Small intestine (tissue), 7 donors: ENCODE measurements around the gene WSCD2. TPM values are rescaled to one million over a fixed set of nuclear protein-coding genes. Genes with fewer than 3 reads are reported as not detected.

ENCODE experiments used
- DNase-seq, 2 donors: peaks; one replicate each; pipeline versions ENCODE4 v3.0.0 to v3.0.0-alpha.2; 2013
- FAIRE-seq: peaks from 2 replicates; lab custom pipeline; 2012; peaks lifted over from hg19 to GRCh38; lab: Jason Lieb, UNC
- H3K27ac ChIP-seq, 3 donors: one replicate each; pipeline ENCODE4 v1.5.1; 2013; ENCODE audit warnings: low read length in 2 of 3, mild to moderate bottlenecking in 2 of 3, control low read depth in 1 of 3, inconsistent platforms in 1 of 3, low read depth in 1 of 3, moderate library complexity in 1 of 3
- H3K27me3 ChIP-seq, 3 donors: one replicate each; pipeline ENCODE4 v1.6.1; 2013; ENCODE audit warnings: low read length in 3 of 3, inconsistent platforms in 1 of 3; ENCODE audit not compliant: control insufficient read depth in 3 of 3, insufficient read depth in 3 of 3
- H3K36me3 ChIP-seq, 3 donors: one replicate each; pipeline ENCODE4 v1.6.1; 2013; ENCODE audit warnings: low read length in 3 of 3, inconsistent platforms in 1 of 3, low read depth in 1 of 3, mild to moderate bottlenecking in 1 of 3, moderate library complexity in 1 of 3; ENCODE audit not compliant: control insufficient read depth in 3 of 3, insufficient read depth in 2 of 3
- H3K4me1 ChIP-seq, 3 donors: one replicate each; pipeline ENCODE4 v1.6.1; 2013; ENCODE audit warnings: low read length in 2 of 3, inconsistent platforms in 1 of 3, low read depth in 1 of 3, mild to moderate bottlenecking in 1 of 3, moderate library complexity in 1 of 3; ENCODE audit not compliant: control insufficient read depth in 3 of 3, insufficient read depth in 2 of 3
- H3K4me3 ChIP-seq, 3 donors: one replicate each; pipeline ENCODE4 v1.5.1; 2013; ENCODE audit warnings: low read length in 3 of 3, control low read depth in 1 of 3, inconsistent platforms in 1 of 3, low read depth in 1 of 3, mild to moderate bottlenecking in 1 of 3, moderate library complexity in 1 of 3
- H3K9me3 ChIP-seq, 2 donors: one replicate each; pipeline ENCODE4 v1.6.1; 2013; ENCODE audit warnings: low read depth in 1 of 2, low read length in 1 of 2; ENCODE audit not compliant: control insufficient read depth in 2 of 2, insufficient read depth in 1 of 2
- WGBS, 3 donors: extraction: QIAGEN DNeasy Blood & Tissue Kit; methylation state at CpG; one replicate each; pipeline ENCODE4 v1.1.7; 2013; 5-methylcytosine and 5-hydroxymethylcytosine counted together
- polyA plus RNA-seq, 4 donors: library from polyadenylated mRNA; stranded (reverse) in 3 of 4; unstranded in 1 of 4; fragments of 200-250 nt in 3 of 4; fragments of 120-200 nt in 1 of 4; gene quantifications; one replicate each; pipeline versions ENCODE4 v1.2.1 to v1.2.3, GENCODE V29; 2013
- donor health status: healthy with polysubstance abuse.
- donor health status: control.
- donor health status: control.
- donor health status: Bipolar disorder and iron deficiency.
- donor health status: healthy.

WSCD2 gene
- polyA plus RNA-seq, 4 donors, result 1.1 to 1.2 TPM; not detected in 2

GRCh38 chr12:108284163-108284562 lies 155.1 kb downstream of the WSCD2 start:
- no peaks in the 10 kb centered on the region for H3K4me1 ChIP-seq
- H3K27me3 ChIP-seq, result no peaks in the 10 kb centered on the region
- H3K27ac ChIP-seq, result no peak overlapping the region
- H3K36me3 ChIP-seq, result no peaks in the 10 kb centered on the region
- FAIRE-seq (no peak), DNase-seq (no peak)
- H3K4me3 ChIP-seq, result no peak overlapping the region
- H3K9me3 ChIP-seq, result no peaks in the 10 kb centered on the region
- WGBS, 3 donors, result 36 to 54% (median 46%) methylated on average over 7 of the region's 7 CpGs

GRCh38 chr12:108285016-108285415 lies 155.9 kb downstream of the WSCD2 start:
- no peaks in the 10 kb centered on the region for H3K9me3 ChIP-seq
- H3K4me3 ChIP-seq, result no peak overlapping the region
- DNase-seq, result no peak
- no peak overlapping the region for H3K27ac ChIP-seq
- FAIRE-seq, result no peak
- no peaks in the 10 kb centered on the region for H3K36me3 ChIP-seq
- WGBS, 3 donors, result 39 to 41% (median 41%) methylated on average over 2 of the region's 2 CpGs
- no peaks in the 10 kb centered on the region for H3K27me3 ChIP-seq
- H3K4me1 ChIP-seq, result no peaks in the 10 kb centered on the region

GRCh38 chr12:108287227-108287626 lies 158.1 kb downstream of the WSCD2 start:
- no peaks in the 10 kb centered on the region for H3K4me1 ChIP-seq
- no peak for FAIRE-seq
- H3K4me3 ChIP-seq, result no peak overlapping the region
- no peaks in the 10 kb centered on the region for H3K36me3 ChIP-seq
- H3K27me3 ChIP-seq, result no peaks in the 10 kb centered on the region
- H3K9me3 ChIP-seq, result no peaks in the 10 kb centered on the region
- no peak overlapping the region for H3K27ac ChIP-seq
- WGBS, 3 donors, result 85 to 96% (median 85%) methylated on average over 3 of the region's 3 CpGs
- DNase-seq, result no peak

GRCh38 chr12:108289350-108290161 lies 160.5 kb downstream of the WSCD2 start:
- H3K27me3 ChIP-seq, result no peaks in the 10 kb centered on the region
- no peak for FAIRE-seq
- 54 to 61% (median 59%) methylated on average over 11 of the region's 11 CpGs for WGBS, 3 donors
- H3K36me3 ChIP-seq, result no peaks in the 10 kb centered on the region
- no peaks in the 10 kb centered on the region for H3K9me3 ChIP-seq
- H3K27ac ChIP-seq, result no peak overlapping the region
- H3K4me3 ChIP-seq, result no peak overlapping the region
- H3K4me1 ChIP-seq, result no peaks in the 10 kb centered on the region
- DNase-seq, result no peak

GRCh38 chr12:108295641-108296040 lies 166.6 kb downstream of the WSCD2 start:
- H3K27me3 ChIP-seq, result no peaks in the 10 kb centered on the region
- WGBS, 3 donors, result 42 to 66% (median 64%) methylated on average over 8 of the region's 8 CpGs
- FAIRE-seq (no peak), DNase-seq (no peak)
- H3K36me3 ChIP-seq, result no peaks in the 10 kb centered on the region
- H3K4me1 ChIP-seq, result no peaks in the 10 kb centered on the region
- H3K4me3 ChIP-seq, result no peak overlapping the region
- no peaks in the 10 kb centered on the region for H3K9me3 ChIP-seq
- no peak overlapping the region for H3K27ac ChIP-seq

GRCh38 chr12:108296945-108297344 lies 167.9 kb downstream of the WSCD2 start:
- FAIRE-seq, result no peak
- no peaks in the 10 kb centered on the region for H3K9me3 ChIP-seq
- WGBS, 3 donors, result 30 to 50% (median 45%) methylated on average over 3 of the region's 3 CpGs

GRCh38 chr12:108297424-108297823 lies 168.3 kb downstream of the WSCD2 start:
- WGBS, 3 donors, result 66 to 82% (median 70%) methylated on average over 2 of the region's 2 CpGs
- Histone ChIP-seq H3K4me3 (no peak overlapping the region), H3K36me3 (no peaks in the 10 kb centered on the region), H3K27ac (peak overlapping the region in 1 of 3 donors; percentile 14), H3K4me1 (no peaks in the 10 kb centered on the region), H3K27me3 (no peaks in the 10 kb centered on the region), H3K9me3 (no peaks in the 10 kb centered on the region)
- no peak for DNase-seq
- FAIRE-seq, result no peak

More at GRCh38 chr12:108296945-108297344, 167.9 kb downstream of the WSCD2 start:
- no peaks in the 10 kb centered on the region for H3K27me3 ChIP-seq
- H3K4me1 ChIP-seq, result no peaks in the 10 kb centered on the region
- no peak for DNase-seq
- H3K36me3 ChIP-seq, result no peaks in the 10 kb centered on the region
- no peak overlapping the region for H3K4me3 ChIP-seq
- H3K27ac ChIP-seq, result no peak overlapping the region

GRCh38 chr12:108297895-108298760 lies 169.0 kb downstream of the WSCD2 start:
- WGBS, 3 donors, result 53 to 63% (median 60%) methylated on average over 6 of the region's 6 CpGs
- H3K4me3 ChIP-seq, result no peak overlapping the region
- no peaks in the 10 kb centered on the region for H3K9me3 ChIP-seq
- FAIRE-seq, result no peak
- H3K27ac ChIP-seq, result peak overlapping the region in 1 of 3 donors; percentile 46
- no peaks in the 10 kb centered on the region for H3K36me3 ChIP-seq
- no peak for DNase-seq
- H3K4me1 ChIP-seq, result no peaks in the 10 kb centered on the region
- no peaks in the 10 kb centered on the region for H3K27me3 ChIP-seq
